ENCODE data around the gene KIAA1328. TPM values are rescaled to one million over a fixed set of nuclear protein-coding genes. Genes with fewer than 3 reads are reported as not detected.

The KIAA1328 gene
- total and polyA plus RNA-seq, 9 of the 15 experiments (the other 6 are each of a cell fraction or from before 2014, with no cell fraction given), result 4.0 to 8.6 (median 7.4) TPM

DNA sequence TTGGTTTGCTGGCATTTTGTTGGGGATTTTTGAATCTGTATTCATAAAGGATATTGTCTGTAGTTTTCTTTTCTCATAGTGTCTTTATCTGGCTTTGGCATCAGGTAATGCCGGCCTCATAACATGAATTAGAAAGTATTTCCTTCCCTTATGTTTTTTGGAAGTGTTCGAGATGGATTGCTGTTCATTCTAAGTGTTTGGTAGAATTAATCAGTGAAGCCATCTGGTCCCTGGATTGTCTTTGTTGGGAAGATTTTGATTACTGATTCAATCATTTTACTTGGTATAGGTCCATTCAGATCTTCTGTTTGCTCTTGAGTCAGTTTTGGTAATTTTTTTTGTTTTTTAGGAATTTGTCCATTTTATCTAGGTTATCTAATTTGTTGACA is 22.3 kb downstream of the KIAA1328 start:
- no peak overlapping the region for H2AFZ ChIP-seq (ENCODE audit: low read depth, low read length)
- H3K27ac ChIP-seq (ENCODE audit: extremely low read depth, low read depth, low read length), result no peak overlapping the region
- no TSS peak for BruUV-seq (replicated peaks)
- ATAC-seq (no peak), DNase-seq (ENCODE audit: extremely low read depth in 1 of 4, low spot score in 3 of 4) (no peak), FAIRE-seq (no peak)
- H3K9ac ChIP-seq (ENCODE audit: insufficient read depth in 1 of 2, low read depth in 2 of 2, low read length in 2 of 2), result no peak overlapping the region
- H3K4me3 ChIP-seq, result no peak overlapping the region
- ChIA-PET POLR2A (interaction anchor here (1.2 to 1.9 kb wide), 2 partner anchors 10 to 12 kb away, joined by 4 read pairs; no protein-coding TSS in a partner anchor), CTCF (ENCODE audit: low intra/inter-chr PET ratio) (no interaction called here)
- no peaks in the 10 kb centered on the region for H3K79me2 ChIP-seq (ENCODE audit: control insufficient read depth, insufficient read depth, low read length)
- no peaks in the 10 kb centered on the region for H4K20me1 ChIP-seq (replicated peaks; ENCODE audit: control insufficient read depth, insufficient read depth, low read length)
- H3K9me3 ChIP-seq (replicated peaks; ENCODE audit: control insufficient read depth, insufficient read depth, low read depth, low read length), result no peaks in the 10 kb centered on the region
- no peaks in the 10 kb centered on the region for H3K9me1 ChIP-seq (ENCODE audit: control insufficient read depth, insufficient read depth, low read length)
- WGBS (ENCODE audit: insufficient coverage, low coverage, missing lambda C conversion rate), result 31% methylated on average over 2 of the region's 2 CpGs
- peaks cover 0 to 3% of the 10 kb centered on the region in 2 experiments; a peak in 2 of 5 replicates for H3K4me1 ChIP-seq (replicated peaks in 1 of 2; ENCODE audit: control insufficient read depth in 2 of 2, insufficient read depth in 2 of 2, low read length in 2 of 2)
- H3K27me3 ChIP-seq (ENCODE audit: control insufficient read depth in 2 of 2, insufficient read depth in 2 of 2, low read length in 2 of 2), result no peaks in the 10 kb centered on the region
- H3K4me2 ChIP-seq (ENCODE audit: insufficient read depth, low read length), result no peak overlapping the region
- TF ChIP-seq ZNF311 (CRISPR knock-in tag; IDR thresholded peaks at IDR 0.05) (no peak), THAP7 (CRISPR knock-in tag; IDR thresholded peaks at IDR 0.05) (no peak), ZBTB8A (IDR thresholded peaks at IDR 0.05; ENCODE audit: partially characterized antibody) (no peak), NFIX (CRISPR knock-in tag; IDR thresholded peaks at IDR 0.05; ENCODE audit: low read depth) (no peak), FOXP1 (CRISPR knock-in tag; IDR thresholded peaks at IDR 0.05) (no peak), POLR3A (IDR thresholded peaks at IDR 0.05; ENCODE audit: borderline replicate concordance, extremely low read depth, insufficient read depth, insufficient read length) (no peak), SMAD4 (CRISPR knock-in tag; conservative IDR thresholded peaks at IDR 0.05) (no peak), KLF6 (CRISPR knock-in tag; IDR thresholded peaks at IDR 0.05; ENCODE audit: borderline replicate concordance) (no peak), ZZZ3 (IDR thresholded peaks at IDR 0.05) (no peak), SMARCE1 (IDR thresholded peaks at IDR 0.05) (no peak), MECOM (CRISPR knock-in tag; IDR thresholded peaks at IDR 0.05) (no peak), ARID3A (IDR thresholded peaks at IDR 0.05; ENCODE audit: borderline replicate concordance, low read depth, low read length) (no peak), SNRNP70 (optimal IDR thresholded peaks at IDR 0.05; ENCODE audit: low read depth, low read length) (no peak), ZC3H8 (IDR thresholded peaks at IDR 0.05) (no peak), ZFX (CRISPR knock-in tag; IDR thresholded peaks at IDR 0.05) (no peak), ZFP1 (CRISPR knock-in tag; IDR thresholded peaks at IDR 0.05) (no peak), CSDE1 (IDR thresholded peaks at IDR 0.05) (no peak), ETV5 (CRISPR knock-in tag; IDR thresholded peaks at IDR 0.05; ENCODE audit: low read depth) (no peak)
- intact Hi-C loops (cut with micrococcal nuclease), result no loop called here
- in situ Hi-C loops (cut with MboI), result no loop called here
- H3K36me3 ChIP-seq (ENCODE audit: control insufficient read depth, insufficient read depth, low read length), result no peaks in the 10 kb centered on the region

All from K562 (cell line).